GM10248 (cell line): ENCODE results near the gene PHACTR1.

Experiments used
- CTCF ChIA-PET: fragments of 300-600 bp; sonication (Branson Sonifier 250); formaldehyde crosslinking; extraction: SDS; loops from one replicate; lab custom pipeline; 2021; ENCODE audit warnings: antibody characterized with exemption; lab: Yijun Ruan, JAX
- POLR2A ChIA-PET: fragments of 350-650 bp; sonication (Branson Sonifier 250); formaldehyde crosslinking; extraction: SDS; loops from one replicate; lab custom pipeline; 2020; ENCODE audit warnings: antibody characterized with exemption; lab: Yijun Ruan, JAX
- DNase-seq: peaks from one replicate; pipeline ENCODE4 v3.0.0; 2012; ENCODE audit errors: extremely low spot score
- TF ChIP-seq, protein P1 (sequence below): IDR thresholded peaks from 2 replicates; pipeline ENCODE4 v1.5.1; 2012; ENCODE audit warnings: mild to moderate bottlenecking, low read depth; ENCODE audit errors: extremely low read depth, missing control alignments, control extremely low read depth

The PHACTR1 gene

DNA sequence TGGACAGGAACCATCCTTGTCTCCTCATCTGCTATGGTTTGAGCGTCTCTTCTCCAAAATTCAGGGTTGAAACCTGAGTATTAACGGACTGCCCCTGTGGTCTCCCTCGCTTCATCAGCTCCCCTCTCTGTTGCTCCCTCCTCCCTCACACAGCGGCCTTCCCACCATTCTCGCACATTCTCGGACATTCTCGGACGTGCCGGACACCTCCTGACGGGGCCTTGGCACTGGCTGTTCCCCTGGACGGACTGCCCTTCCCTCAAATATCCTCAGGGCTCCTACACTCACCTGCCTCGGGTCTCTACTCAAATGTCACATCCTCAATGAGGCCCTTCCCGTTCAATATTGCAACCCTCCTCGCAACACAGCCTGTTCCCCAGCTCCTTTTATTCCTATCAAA lies 496.0 kb downstream of the PHACTR1 start:
- POLR2A ChIA-PET: no interaction called here
- CTCF ChIA-PET: interaction anchor here (1.0 kb wide), 1 partner anchor 18 kb away, joined by 3 read pairs; no protein-coding TSS in a partner anchor

DNA sequence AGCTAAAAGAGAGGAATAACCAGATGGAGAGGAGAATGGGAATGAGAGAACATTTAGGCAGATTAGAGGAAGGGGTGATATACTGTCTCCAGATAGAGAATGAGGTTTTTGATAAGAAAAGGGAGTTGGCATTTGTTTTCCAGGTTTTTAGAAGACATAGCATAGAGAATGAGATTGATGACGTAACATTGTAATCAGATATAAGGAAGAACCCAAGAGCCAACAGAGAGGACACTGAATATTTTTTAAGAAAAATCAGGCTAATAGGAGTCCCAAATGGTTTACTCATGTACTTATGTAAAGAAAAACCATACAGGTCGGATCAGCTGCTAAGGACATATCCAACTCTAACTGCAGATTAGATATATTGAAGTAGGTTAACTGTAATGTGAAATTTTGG lies 498.8 kb downstream of the PHACTR1 start:
- TF ChIP-seq, protein P1, sequence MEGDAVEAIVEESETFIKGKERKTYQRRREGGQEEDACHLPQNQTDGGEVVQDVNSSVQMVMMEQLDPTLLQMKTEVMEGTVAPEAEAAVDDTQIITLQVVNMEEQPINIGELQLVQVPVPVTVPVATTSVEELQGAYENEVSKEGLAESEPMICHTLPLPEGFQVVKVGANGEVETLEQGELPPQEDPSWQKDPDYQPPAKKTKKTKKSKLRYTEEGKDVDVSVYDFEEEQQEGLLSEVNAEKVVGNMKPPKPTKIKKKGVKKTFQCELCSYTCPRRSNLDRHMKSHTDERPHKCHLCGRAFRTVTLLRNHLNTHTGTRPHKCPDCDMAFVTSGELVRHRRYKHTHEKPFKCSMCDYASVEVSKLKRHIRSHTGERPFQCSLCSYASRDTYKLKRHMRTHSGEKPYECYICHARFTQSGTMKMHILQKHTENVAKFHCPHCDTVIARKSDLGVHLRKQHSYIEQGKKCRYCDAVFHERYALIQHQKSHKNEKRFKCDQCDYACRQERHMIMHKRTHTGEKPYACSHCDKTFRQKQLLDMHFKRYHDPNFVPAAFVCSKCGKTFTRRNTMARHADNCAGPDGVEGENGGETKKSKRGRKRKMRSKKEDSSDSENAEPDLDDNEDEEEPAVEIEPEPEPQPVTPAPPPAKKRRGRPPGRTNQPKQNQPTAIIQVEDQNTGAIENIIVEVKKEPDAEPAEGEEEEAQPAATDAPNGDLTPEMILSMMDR: no peak
- ChIA-PET CTCF (interaction anchor here (2.0 kb wide), 1 partner anchor 11 kb away, joined by 4 read pairs; no protein-coding TSS in a partner anchor), POLR2A (no interaction called here)
- no peak for DNase-seq

More for the DNA sequence above, 496.0 kb downstream of the PHACTR1 start:
- DNase-seq: no peak
- TF ChIP-seq, protein P1: no peak

DNA sequence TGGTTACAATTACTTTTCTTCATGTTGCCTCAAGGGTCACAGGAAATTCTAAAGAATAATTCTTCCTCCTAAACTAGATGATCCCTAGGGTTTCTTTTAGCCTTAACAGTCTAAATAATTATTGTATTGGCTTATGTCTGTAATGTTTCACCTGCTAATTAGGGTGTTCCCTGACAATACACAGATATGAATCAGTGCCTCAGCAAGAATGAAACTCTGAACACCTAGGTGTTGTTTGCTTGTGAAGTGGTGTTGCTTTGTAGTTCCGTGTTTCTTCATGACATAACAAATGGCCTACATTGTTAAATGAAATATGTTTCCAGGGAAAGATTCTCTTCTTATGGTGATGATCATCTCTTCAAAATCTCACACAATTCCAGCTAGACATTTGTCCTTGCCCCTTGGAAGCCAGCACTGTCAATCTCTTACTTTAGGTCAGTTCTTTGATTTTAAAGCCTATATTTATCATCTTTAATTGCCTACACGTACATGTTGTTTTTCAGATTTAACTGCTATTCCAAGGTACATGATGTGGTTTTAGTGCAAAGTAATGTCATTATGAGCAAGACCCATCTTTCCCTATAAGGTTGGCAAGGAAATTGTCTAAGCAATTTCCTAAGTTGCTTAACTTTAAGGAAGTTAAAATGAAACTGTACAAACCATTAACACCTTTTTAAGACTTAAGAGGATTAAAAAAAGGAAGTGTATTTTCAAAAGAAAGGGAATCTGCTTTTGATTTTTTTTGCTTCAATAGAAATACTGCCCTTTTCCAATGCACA lies 499.9 kb downstream of the PHACTR1 start:
- TF ChIP-seq, protein P1: no peak
- POLR2A ChIA-PET: no interaction called here
- DNase-seq: no peak
- CTCF ChIA-PET: interaction anchor here (2.0 kb wide), 1 partner anchor 12 kb away, joined by 4 read pairs; no protein-coding TSS in a partner anchor

DNA sequence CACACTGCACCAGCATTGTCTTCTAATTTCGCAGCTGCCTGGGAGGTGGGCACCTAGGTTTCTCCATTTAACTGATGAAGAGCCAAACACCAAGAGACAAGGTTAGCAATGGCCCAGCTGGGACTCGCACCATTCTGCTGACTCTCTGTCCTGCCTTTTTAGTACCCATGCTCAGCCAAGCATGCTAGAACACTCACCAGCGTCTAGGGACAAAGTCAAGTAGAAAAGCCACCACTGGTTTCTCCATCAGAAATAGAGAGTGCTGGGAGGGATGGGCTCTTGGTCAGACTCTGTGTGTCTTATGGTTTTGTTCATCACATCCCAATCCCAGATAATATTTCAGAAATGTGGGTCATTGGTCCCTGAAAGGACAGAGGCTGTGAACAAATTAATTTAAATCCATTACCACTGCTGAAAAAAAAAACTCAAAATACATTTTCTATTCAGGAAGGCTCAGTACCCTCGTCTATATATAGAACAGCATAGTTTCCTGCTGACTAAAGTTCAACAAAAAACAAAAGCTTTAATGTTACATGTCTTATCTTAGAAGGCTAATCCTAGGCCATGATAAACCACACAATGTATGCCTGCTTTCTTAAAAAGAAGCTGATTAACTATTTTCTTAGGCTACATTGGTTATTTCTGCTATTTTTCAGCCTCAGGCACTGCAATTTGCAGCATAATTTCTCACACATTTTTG lies 500.8 kb downstream of the PHACTR1 start:
- DNase-seq: no peak
- POLR2A ChIA-PET: no interaction called here
- TF ChIP-seq, protein P1: no peak
- CTCF ChIA-PET: interaction anchor here (1.1 to 1.7 kb wide), 2 partner anchors 12 to 22 kb away, joined by 3 to 5 read pairs; no protein-coding TSS in a partner anchor

DNA sequence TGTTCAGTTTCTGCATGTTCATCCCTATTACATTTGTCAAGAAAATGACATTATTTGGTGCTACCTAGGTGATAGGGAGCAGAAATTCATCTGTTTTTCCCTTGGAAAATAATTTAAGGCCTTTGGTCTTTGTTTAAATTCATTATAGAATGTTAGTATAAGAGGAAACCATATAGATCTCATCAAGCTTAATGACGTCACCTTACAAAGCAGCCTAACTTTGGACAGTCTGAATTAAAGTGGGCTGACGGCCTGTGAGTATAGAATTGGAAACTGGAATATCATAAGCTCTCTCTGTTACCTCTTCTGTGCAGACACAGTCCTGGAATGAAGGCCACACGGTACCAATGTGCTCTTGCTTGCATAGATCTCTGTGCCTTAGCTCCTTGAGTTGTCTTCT lies 503.7 kb downstream of the PHACTR1 start:
- DNase-seq: no peak
- CTCF ChIA-PET: interaction anchor here (1.0 kb wide), 1 partner anchor 25 kb away, joined by 4 read pairs; no protein-coding TSS in a partner anchor
- POLR2A ChIA-PET: no interaction called here
- TF ChIP-seq, protein P1: no peak

DNA sequence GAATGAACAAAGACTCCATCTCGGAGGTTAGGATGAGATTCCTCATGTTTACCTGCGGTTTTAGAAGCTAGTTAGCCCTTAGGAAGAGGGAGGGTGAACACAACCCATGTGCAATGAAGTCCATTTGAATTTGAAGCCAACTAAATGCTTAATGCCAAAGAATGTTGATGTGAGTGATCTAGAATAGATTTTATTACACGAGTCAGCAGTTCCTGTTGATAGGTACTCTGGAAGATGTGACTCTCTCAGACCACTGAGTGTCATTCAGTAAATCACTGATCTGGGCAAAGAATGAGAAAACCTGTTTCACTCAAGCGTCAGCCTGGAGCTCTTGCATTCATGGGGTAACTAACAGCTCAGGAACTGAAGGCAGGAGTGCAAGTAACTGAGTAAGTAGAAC lies 505.5 kb downstream of the PHACTR1 start:
- no peak for DNase-seq
- POLR2A ChIA-PET: no interaction called here
- CTCF ChIA-PET: no interaction called here
- TF ChIP-seq, protein P1: no peak
